Common myeloid progenitor, CD34-positive (primary cell): Measurements from ENCODE around the gene TTC7B.

Source experiments
- CTCF ChIA-PET: fragments of 350-600 bp; sonication (Branson Sonifier 250); formaldehyde crosslinking; loops from one replicate; lab custom pipeline; 2021; ENCODE audit warnings: antibody characterized with exemption; lab: Charles Lee
- POLR2A ChIA-PET: fragments of 350-600 bp; sonication (Branson Sonifier 250); formaldehyde crosslinking; loops from one replicate; lab custom pipeline; 2021; ENCODE audit warnings: antibody characterized with exemption; lab: Charles Lee
- DNase-seq, 3 donors: peaks; one replicate each; pipeline versions ENCODE4 v3.0.0 to v3.0.0-alpha.2; 2013
- H3K27ac ChIP-seq, 2 experiments: 1 replicate in 1 of 2; 2 replicates in 1 of 2; pipeline ENCODE4 v1.7.0; 2013; ENCODE audit warnings: inconsistent platforms in 2 of 2, low read length in 2 of 2, mild to moderate bottlenecking in 2 of 2, low read depth in 1 of 2, moderate library complexity in 1 of 2; ENCODE audit not compliant: severe bottlenecking in 2 of 2, insufficient read depth in 1 of 2, poor library complexity in 1 of 2
- H3K27me3 ChIP-seq, 5 experiments: replicated peaks in 2 of 5; 1 replicate in 3 of 5; 2 replicates in 2 of 5; pipeline versions ENCODE4 v1.6.1 to v1.7.0; 2013; ENCODE audit warnings: low read length in 4 of 5, mild to moderate bottlenecking in 2 of 5, moderate library complexity in 2 of 5, inconsistent platforms in 1 of 5; ENCODE audit not compliant: insufficient read depth in 5 of 5, control insufficient read depth in 4 of 5
- H3K36me3 ChIP-seq, 4 experiments: 1 replicate in 2 of 4; 2 replicates in 2 of 4; pipeline versions ENCODE4 v1.6.1 to v1.7.0; 2013; ENCODE audit warnings: low read length in 3 of 4, control low read depth in 1 of 4, mild to moderate bottlenecking in 1 of 4; ENCODE audit not compliant: control insufficient read depth in 4 of 4, insufficient read depth in 4 of 4
- H3K4me1 ChIP-seq, 4 experiments: 1 replicate in 3 of 4; 2 replicates in 1 of 4; pipeline versions ENCODE4 v1.6.1 to v1.7.1; 2013; ENCODE audit warnings: low read length in 3 of 4, mild to moderate bottlenecking in 3 of 4, control low read depth in 1 of 4, inconsistent platforms in 1 of 4, moderate library complexity in 1 of 4; ENCODE audit not compliant: control insufficient read depth in 4 of 4, insufficient read depth in 4 of 4; ENCODE audit errors: control extremely low read depth in 1 of 4
- H3K4me3 ChIP-seq, 7 experiments: 1 replicate in 4 of 7; 2 replicates in 3 of 7; pipeline versions ENCODE4 v1.5.1 to v1.7.0; 2013; ENCODE audit warnings: mild to moderate bottlenecking in 7 of 7, low read length in 6 of 7, moderate library complexity in 6 of 7, inconsistent platforms in 2 of 7, low read depth in 2 of 7, control low read depth in 1 of 7; ENCODE audit not compliant: insufficient read depth in 4 of 7, control insufficient read depth in 1 of 7; ENCODE audit errors: extremely low read depth in 1 of 7
- H3K9me3 ChIP-seq, 5 experiments: 1 replicate in 4 of 5; 2 replicates in 1 of 5; pipeline versions ENCODE4 v1.6.1 to v1.7.1; 2013; ENCODE audit warnings: low read length in 4 of 5, mild to moderate bottlenecking in 2 of 5, inconsistent platforms in 1 of 5, low read depth in 1 of 5, moderate library complexity in 1 of 5; ENCODE audit not compliant: control insufficient read depth in 4 of 5, insufficient read depth in 2 of 5; ENCODE audit errors: control extremely low read depth in 1 of 5
- WGBS: methylation state at CpG from one replicate; pipeline ENCODE4 v1.1.5; 2013; ENCODE audit not compliant: insufficient coverage; 5-methylcytosine and 5-hydroxymethylcytosine counted together

The TTC7B gene

GRCh38 chr14:90580377-90581335 lies 235.6 kb downstream of the TTC7B start:
- H3K27me3 ChIP-seq: no peaks in the 10 kb centered on the region
- no peak overlapping the region for H3K27ac ChIP-seq
- POLR2A ChIA-PET: no interaction called here
- H3K9me3 ChIP-seq: peaks cover 0 to 3% (median 0%) of the 10 kb centered on the region in 5 experiments
- peaks cover 4 to 46% (median 12%) of the 10 kb centered on the region in 4 experiments for H3K36me3 ChIP-seq
- H3K4me3 ChIP-seq: no peak overlapping the region
- H3K4me1 ChIP-seq: no peaks in the 10 kb centered on the region
- DNase-seq: no peak
- CTCF ChIA-PET: no interaction called here
- WGBS: 94% methylated on average over 18 of the region's 20 CpGs

GRCh38 chr14:90579816-90580215 lies 236.4 kb downstream of the TTC7B start:
- Histone ChIP-seq H3K27me3 (no peaks in the 10 kb centered on the region), H3K36me3 (peaks cover 4 to 42% (median 9%) of the 10 kb centered on the region in 4 experiments), H3K27ac (no peak overlapping the region), H3K4me3 (no peak overlapping the region), H3K9me3 (peaks cover 0 to 3% (median 0%) of the 10 kb centered on the region in 5 experiments), H3K4me1 (no peaks in the 10 kb centered on the region)
- DNase-seq: no peak
- CTCF ChIA-PET: no interaction called here
- POLR2A ChIA-PET: interaction anchor here (0.6 kb wide), 1 partner anchor 224 kb away, joined by 3 read pairs; no protein-coding TSS in a partner anchor
- WGBS: 96% methylated on average over 7 of the region's 9 CpGs

DNA sequence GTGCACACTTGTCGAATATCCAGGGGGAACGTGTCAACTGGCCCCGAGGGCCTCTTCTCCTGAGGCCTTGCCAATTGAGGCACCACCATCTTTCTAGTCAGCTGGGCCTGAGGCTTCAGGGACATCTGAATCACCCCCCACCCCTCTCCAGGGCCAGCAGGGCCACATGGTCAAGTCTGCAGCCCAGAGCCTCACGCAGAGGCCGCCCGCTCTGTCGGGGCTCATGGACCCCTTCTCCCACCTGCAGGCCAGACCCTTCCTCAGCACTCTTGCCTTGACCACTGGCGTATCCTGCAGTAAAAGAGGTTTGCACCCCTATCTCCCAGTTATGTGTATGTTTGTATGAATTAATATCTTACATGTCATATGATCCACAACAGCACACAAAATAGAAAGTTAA lies 237.1 kb downstream of the TTC7B start:
- H3K4me1 ChIP-seq: peaks cover 0 to 4% (median 0%) of the 10 kb centered on the region in 4 experiments
- ChIA-PET POLR2A (interaction anchor here (0.6 kb wide), 1 partner anchor 1897 kb away, joined by 4 read pairs; no protein-coding TSS in a partner anchor), CTCF (no interaction called here)
- WGBS: 100% methylated on average over 3 of the region's 8 CpGs
- no peaks in the 10 kb centered on the region for H3K27me3 ChIP-seq
- no peak overlapping the region for H3K4me3 ChIP-seq
- peaks cover 4 to 40% (median 9%) of the 10 kb centered on the region in 4 experiments for H3K36me3 ChIP-seq
- no peak overlapping the region for H3K27ac ChIP-seq
- H3K9me3 ChIP-seq: peaks cover 0 to 3% (median 0%) of the 10 kb centered on the region in 5 experiments
- DNase-seq: no peak

DNA sequence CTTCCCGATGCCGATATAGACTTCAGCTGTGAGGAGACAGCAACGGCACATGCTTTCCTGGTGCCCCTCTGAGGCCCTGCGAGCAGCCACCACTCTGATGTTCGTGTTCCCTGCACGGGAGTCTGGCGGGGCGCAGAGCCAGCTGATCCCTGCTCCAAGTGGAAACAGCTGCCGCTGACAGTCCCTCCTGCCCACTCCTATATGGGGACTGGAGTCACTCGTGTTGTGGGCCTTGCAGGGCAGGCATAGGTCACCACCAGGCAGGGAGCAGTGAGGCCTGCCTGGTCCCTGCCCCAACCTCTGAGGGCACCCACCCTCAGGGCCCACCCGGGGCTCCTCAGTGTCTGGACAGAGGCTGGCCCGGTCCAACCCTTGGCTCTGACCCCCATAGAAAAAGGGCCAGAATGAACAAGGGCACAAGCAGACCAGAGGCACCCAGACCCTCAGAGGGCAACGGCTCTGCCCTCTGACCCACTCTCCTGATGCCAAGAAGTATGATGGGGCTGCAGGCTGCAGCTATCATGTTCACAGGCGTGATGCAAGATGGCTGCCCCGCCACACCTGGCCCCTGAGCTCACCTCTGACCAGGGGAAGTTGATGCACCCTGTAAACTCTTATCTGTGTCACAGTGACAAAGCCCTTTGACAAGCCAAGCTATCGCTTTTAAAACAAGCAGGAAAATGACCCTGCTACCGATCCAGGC lies 237.8 kb downstream of the TTC7B start:
- no peak for DNase-seq
- POLR2A ChIA-PET: interaction anchor here (0.6 kb wide), 1 partner anchor 1898 kb away, joined by 4 read pairs; no protein-coding TSS in a partner anchor
- H3K4me3 ChIP-seq: no peak overlapping the region
- no peaks in the 10 kb centered on the region for H3K27me3 ChIP-seq
- WGBS: over 99% methylated on average over 17 of the region's 17 CpGs
- peaks cover 0 to 6% (median 0%) of the 10 kb centered on the region in 4 experiments for H3K4me1 ChIP-seq
- CTCF ChIA-PET: no interaction called here
- H3K9me3 ChIP-seq: peaks cover 0 to 3% (median 0%) of the 10 kb centered on the region in 5 experiments
- peaks cover 4 to 39% (median 9%) of the 10 kb centered on the region in 4 experiments for H3K36me3 ChIP-seq
- no peak overlapping the region for H3K27ac ChIP-seq

DNA sequence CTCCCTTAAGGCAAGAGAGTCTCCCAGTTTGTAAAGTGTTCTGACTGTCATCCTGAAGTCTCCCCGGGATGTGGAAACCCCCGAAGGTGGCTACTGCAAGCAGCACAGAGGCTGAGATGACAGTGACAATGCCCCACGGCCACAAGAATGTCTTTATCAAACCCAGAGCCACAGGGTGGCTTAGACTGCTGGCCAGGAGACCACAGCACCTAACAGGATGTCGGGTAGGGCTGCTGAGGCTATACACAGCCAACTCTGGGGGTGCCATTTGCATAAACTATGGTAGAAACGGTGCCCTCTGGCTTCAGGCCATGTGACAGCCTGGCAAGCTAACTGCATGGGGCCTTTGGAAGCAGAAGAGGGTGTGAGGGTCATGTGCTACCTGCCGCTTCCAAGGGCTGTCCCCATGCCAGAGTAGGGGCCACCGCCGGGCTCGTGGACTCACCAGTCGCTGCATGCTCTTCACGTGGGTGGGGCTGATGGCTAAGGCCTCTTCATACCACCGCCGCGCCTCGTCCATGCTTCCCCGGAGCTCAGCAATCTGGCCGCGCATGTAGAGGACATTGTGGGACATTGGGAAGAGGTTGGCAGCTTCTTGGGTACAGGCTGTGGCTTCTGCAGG lies 238.5 kb downstream of the TTC7B start:
- CTCF ChIA-PET: no interaction called here
- DNase-seq: no peak
- WGBS: 96% methylated on average over 18 of the region's 18 CpGs

DNA sequence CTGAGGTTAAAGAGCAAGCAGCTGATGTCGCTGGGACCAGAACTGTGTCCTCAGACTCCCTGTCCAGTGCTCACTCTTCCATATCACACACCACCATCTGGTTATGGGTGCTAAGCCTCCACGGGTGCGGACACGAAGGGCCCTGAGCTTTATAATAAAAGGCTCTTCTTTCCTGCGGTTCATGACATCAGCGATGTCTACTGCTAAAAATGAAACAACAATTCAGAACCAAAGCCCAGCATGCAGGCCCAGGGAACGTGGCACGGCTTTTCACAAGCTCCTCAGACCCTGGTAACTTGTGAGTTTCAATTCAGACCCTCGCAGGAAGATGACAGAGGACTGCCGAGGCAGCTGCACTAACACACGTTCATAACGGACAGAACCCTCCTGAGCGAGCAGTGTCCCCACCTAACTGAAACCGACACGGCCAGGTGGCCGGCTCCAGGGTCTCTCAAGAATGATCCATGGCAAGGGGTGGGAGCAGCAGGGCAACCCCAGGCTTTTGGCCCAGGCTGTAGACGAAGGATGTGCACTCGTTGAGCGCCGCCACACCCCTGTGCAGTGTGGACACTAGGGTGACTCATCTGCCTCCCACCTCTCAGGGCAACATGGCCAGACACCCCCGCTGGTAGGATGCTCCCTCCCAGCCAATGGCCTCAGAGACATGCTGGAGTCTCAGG lies 239.1 kb downstream of the TTC7B start:
- Histone ChIP-seq H3K4me3 (no peak overlapping the region), H3K9me3 (peaks cover 0 to 3% (median 0%) of the 10 kb centered on the region in 5 experiments), H3K4me1 (peaks cover 0 to 6% (median 0%) of the 10 kb centered on the region in 4 experiments), H3K36me3 (peaks cover 4 to 38% (median 7%) of the 10 kb centered on the region in 4 experiments), H3K27me3 (no peaks in the 10 kb centered on the region), H3K27ac (no peak overlapping the region)
- CTCF ChIA-PET: no interaction called here
- 94% methylated on average over 21 of the region's 21 CpGs for WGBS
- no peak for DNase-seq
- POLR2A ChIA-PET: no interaction called here

More for the DNA sequence above, 238.5 kb downstream of the TTC7B start:
- no peak overlapping the region for H3K4me3 ChIP-seq
- H3K36me3 ChIP-seq: peaks cover 4 to 38% (median 9%) of the 10 kb centered on the region in 4 experiments
- no peak overlapping the region for H3K27ac ChIP-seq
- H3K9me3 ChIP-seq: peaks cover 0 to 3% (median 0%) of the 10 kb centered on the region in 5 experiments
- H3K4me1 ChIP-seq: peaks cover 0 to 6% (median 0%) of the 10 kb centered on the region in 4 experiments
- H3K27me3 ChIP-seq: no peaks in the 10 kb centered on the region
- POLR2A ChIA-PET: no interaction called here
